GM23248 (cell line): ENCODE results near the gene AHSA1. TPM values are rescaled to one million over a fixed set of nuclear protein-coding genes. Genes with fewer than 3 reads are reported as not detected.
A peak's percentile ranks its signal among the peaks of the same experiment; 100 is the strongest.

ENCODE experiments used
- DNase-seq: peaks from one replicate; pipeline ENCODE4 v3.0.0-alpha.2; 2015
- H2AFZ ChIP-seq: fragments of 200-600 bp; sonication (generic); 2 replicates; pipeline ENCODE4 v1.6.1; 2016; ENCODE audit warnings: antibody characterized with exemption
- H3F3A ChIP-seq: fragments of 200-600 bp; sonication (generic); 2 replicates; pipeline ENCODE4 v1.6.1; 2016; ENCODE audit warnings: mild to moderate bottlenecking, antibody characterized with exemption, mixed run types; ENCODE audit not compliant: insufficient read depth
- H3K27ac ChIP-seq: fragments of 200-600 bp; sonication (generic); 2 replicates; pipeline ENCODE4 v1.5.1; 2016; ENCODE audit warnings: mild to moderate bottlenecking
- H3K27me3 ChIP-seq: fragments of 200-600 bp; sonication (generic); replicated peaks from 2 replicates; pipeline ENCODE4 v1.6.1; 2016; ENCODE audit warnings: mild to moderate bottlenecking; ENCODE audit not compliant: insufficient read depth
- H3K36me3 ChIP-seq: fragments of 200-600 bp; sonication (generic); 2 replicates; pipeline ENCODE4 v1.6.1; 2016; ENCODE audit warnings: low read depth, mild to moderate bottlenecking
- H3K4me1 ChIP-seq: fragments of 200-600 bp; sonication (generic); 2 replicates; pipeline ENCODE4 v1.6.1; 2016; ENCODE audit warnings: mild to moderate bottlenecking; ENCODE audit not compliant: insufficient read depth
- H3K4me2 ChIP-seq: fragments of 200-600 bp; sonication (generic); one replicate; pipeline ENCODE4 v1.6.1; 2016; ENCODE audit warnings: mild to moderate bottlenecking; ENCODE audit not compliant: unreplicated experiment
- H3K4me3 ChIP-seq: fragments of 200-600 bp; sonication (generic); 2 replicates; pipeline ENCODE4 v1.5.1; 2016; ENCODE audit warnings: mild to moderate bottlenecking
- H3K79me2 ChIP-seq: fragments of 200-600 bp; sonication (generic); 2 replicates; pipeline ENCODE4 v1.6.1; 2016; ENCODE audit warnings: mild to moderate bottlenecking; ENCODE audit not compliant: insufficient read depth
- H3K9ac ChIP-seq: fragments of 200-600 bp; sonication (generic); 2 replicates; pipeline ENCODE4 v1.6.1; 2016; ENCODE audit warnings: mild to moderate bottlenecking
- H3K9me2 ChIP-seq: fragments of 200-600 bp; sonication (generic); 2 replicates; pipeline ENCODE4 v1.6.1; 2016; ENCODE audit warnings: mixed run types, mild to moderate bottlenecking, moderate library complexity; ENCODE audit not compliant: insufficient read depth
- H3K9me3 ChIP-seq: fragments of 200-600 bp; sonication (generic); one replicate; pipeline ENCODE4 v1.6.1; 2017; ENCODE audit warnings: low read depth
- H4K20me1 ChIP-seq: fragments of 200-600 bp; sonication (generic); 2 replicates; pipeline ENCODE4 v1.6.0; 2016; ENCODE audit not compliant: insufficient read depth
- EZH2 ChIP-seq: fragments of 200-600 bp; sonication (generic); IDR thresholded peaks from 2 replicates; pipeline ENCODE4 v1.6.1; 2018; ENCODE audit warnings: antibody characterized with exemption, mild to moderate bottlenecking; ENCODE audit not compliant: insufficient read depth, poor library complexity, severe bottlenecking
- EZH2phosphoT487 ChIP-seq: fragments of 200-600 bp; sonication (generic); IDR thresholded peaks from 2 replicates; pipeline ENCODE4 v1.6.1; 2018; ENCODE audit warnings: antibody characterized with exemption, moderate library complexity, mild to moderate bottlenecking, low read depth; ENCODE audit not compliant: insufficient read depth
- WGBS, 2 experiments: methylation state at CpG; one replicate each; pipeline ENCODE4 v1.1.6; 2015 to 2017; ENCODE audit warnings: low lambda C conversion rate in 2 of 2, low coverage in 1 of 2; ENCODE audit errors: missing lambda C conversion rate in 2 of 2; 5-methylcytosine and 5-hydroxymethylcytosine counted together
- in situ Hi-C: fragments of 300-500 bp; cut with MboI; formaldehyde crosslinking; loops from 2 replicates; pipeline ENCODE4 v1.15.0; 2020
- polyA plus RNA-seq: library from polyadenylated mRNA; unstranded; fragments of >200 nt; fragmentation: Nextera tagmentation; extraction: Ambion mirVana; gene quantifications from 2 replicates; pipeline ENCODE4 v1.2.1, GENCODE V29; 2016
- total RNA-seq: library from RNA; depleted of rRNA; stranded (reverse); fragments of >200 nt; shearing (Covaris generic); gene quantifications from 2 replicates; pipeline ENCODE4 v1.2.3, GENCODE V29; 2014

The AHSA1 gene
- total and polyA plus RNA-seq, 2 experiments from 2014 or later: 122 to 130 TPM

DNA sequence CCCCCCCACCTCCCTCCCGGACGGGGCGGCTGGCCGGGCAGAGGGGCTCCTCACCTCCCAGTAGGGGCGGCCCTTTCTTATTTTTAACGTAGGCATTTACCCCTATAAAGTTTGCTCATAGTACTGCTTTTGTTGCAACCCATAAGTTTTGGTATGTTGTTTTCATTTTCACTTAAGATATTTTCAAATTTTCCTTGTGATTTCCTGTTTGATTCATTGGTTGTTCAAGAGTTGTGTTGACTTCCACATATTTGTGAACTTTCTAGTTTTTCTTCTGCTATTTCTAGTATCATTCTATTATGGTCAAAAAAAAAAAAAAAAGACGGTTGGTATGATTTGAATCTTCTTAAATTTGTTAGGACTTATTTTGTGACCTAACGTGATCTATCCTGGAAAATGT is 41.1 kb upstream of the AHSA1 start:
- Histone ChIP-seq H2AFZ (no peak overlapping the region), H3K4me1 (no peaks in the 10 kb centered on the region), H3K36me3 (no peaks in the 10 kb centered on the region), H3K27ac (no peak overlapping the region), H3K27me3 (no peaks in the 10 kb centered on the region), H3K9me3 (no peaks in the 10 kb centered on the region), H3K4me3 (no peak overlapping the region), H3F3A (peaks cover 10% of the 10 kb centered on the region; the same call in 1 of the 2 replicates), H3K79me2 (no peaks in the 10 kb centered on the region), H3K9me2 (no peaks in the 10 kb centered on the region), H3K4me2 (no peak overlapping the region), H3K9ac (no peak overlapping the region), H4K20me1 (no peaks in the 10 kb centered on the region)
- WGBS, 2 experiments: 83 to 91% methylated on average over 4 to 8 of the region's 8 CpGs
- no peak for DNase-seq
- TF ChIP-seq EZH2 (no peak), EZH2phosphoT487 (no peak)
- in situ Hi-C loops: no loop called here

DNA sequence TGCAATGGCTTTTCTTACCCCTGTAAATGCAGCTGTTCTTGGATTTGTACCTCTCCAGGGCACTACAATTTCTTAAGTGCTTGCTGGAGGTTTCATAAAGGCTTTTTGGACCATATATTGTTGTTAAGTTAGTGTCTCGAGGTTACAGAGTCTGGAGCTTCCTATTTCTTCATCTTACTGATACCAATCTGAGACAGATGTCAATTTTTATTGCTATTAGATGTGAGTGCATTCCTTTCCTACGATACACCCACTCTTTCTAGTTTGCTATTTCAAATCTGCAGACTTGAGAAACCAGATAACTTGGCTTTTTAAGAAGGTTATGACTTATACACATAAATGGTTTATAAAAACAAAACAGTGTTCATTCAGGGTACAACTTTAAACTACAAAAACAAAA is 36.7 kb upstream of the AHSA1 start:
- no peak overlapping the region for H3K27ac ChIP-seq
- H4K20me1 ChIP-seq: no peaks in the 10 kb centered on the region
- H3K9me2 ChIP-seq: no peaks in the 10 kb centered on the region
- no peak overlapping the region for H3K9ac ChIP-seq
- H3K79me2 ChIP-seq: no peaks in the 10 kb centered on the region
- no peak overlapping the region for H3K4me2 ChIP-seq
- TF ChIP-seq EZH2phosphoT487 (no peak), EZH2 (no peak)
- DNase-seq: peak; percentile 4
- 41 to 55% methylated on average over 2 of the region's 2 CpGs for WGBS, 2 experiments
- H2AFZ ChIP-seq: no peak overlapping the region
- H3K36me3 ChIP-seq: 0 out of 2 replicates have a peak, but pooled peaks cover 5% of the 10 kb centered on the region
- H3F3A ChIP-seq: peaks cover 10% of the 10 kb centered on the region; the same call in 1 of the 2 replicates
- H3K4me1 ChIP-seq: no peaks in the 10 kb centered on the region
- in situ Hi-C loops: no loop called here
- no peaks in the 10 kb centered on the region for H3K27me3 ChIP-seq
- H3K4me3 ChIP-seq: no peak overlapping the region
- no peaks in the 10 kb centered on the region for H3K9me3 ChIP-seq

DNA sequence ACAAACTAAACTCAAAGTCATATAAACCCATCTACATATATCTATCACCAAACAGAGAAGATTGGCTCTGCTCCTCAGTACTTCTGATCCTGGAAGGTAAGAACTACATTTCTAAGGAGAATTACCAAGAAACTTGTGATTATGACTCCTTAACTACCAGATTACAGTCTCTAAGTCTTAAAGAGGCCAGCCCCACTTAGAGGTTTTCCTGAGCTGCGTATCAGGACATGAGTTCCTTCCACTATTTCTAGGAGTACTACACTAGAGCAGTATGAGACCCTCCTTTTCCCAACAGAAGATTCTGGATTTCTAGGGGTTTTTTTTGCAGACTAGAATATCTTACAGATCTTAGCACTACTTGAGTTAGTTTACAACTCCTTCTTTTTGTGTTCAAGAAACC is 34.5 kb upstream of the AHSA1 start, which contains the start of gene NOXRED1:
Gene NOXRED1 (minus strand): TSS at position 101 of the 400 bp plus-strand sequence. CDS start 634 bp downstream, outside the sequence.
- no peaks in the 10 kb centered on the region for H3K9me2 ChIP-seq
- H3K4me1 ChIP-seq: no peaks in the 10 kb centered on the region
- WGBS, 2 experiments: 97% methylated on average over 1 of the region's 1 CpG
- no peak within 1 kb of the TSS for H3K4me2 ChIP-seq
- H4K20me1 ChIP-seq: no peaks in the 10 kb centered on the region
- H3K27me3 ChIP-seq: no peaks in the 10 kb centered on the region
- in situ Hi-C loops: no loop called here
- no peak for TF ChIP-seq EZH2
- TF ChIP-seq EZH2phosphoT487: no peak
- H3K36me3 ChIP-seq: peaks cover 18% of the 10 kb centered on the region; the same call in 1 of the 2 replicates
- H3K4me3 ChIP-seq: no peak within 1 kb of the TSS
- no peak for DNase-seq
- H2AFZ ChIP-seq: no peak within 1 kb of the TSS
- H3K9me3 ChIP-seq: no peaks in the 10 kb centered on the region
- H3K79me2 ChIP-seq: no peaks in the 10 kb centered on the region
- H3K9ac ChIP-seq: no peak within 1 kb of the TSS
- no peak within 1 kb of the TSS for H3K27ac ChIP-seq
- no peaks in the 10 kb centered on the region for H3F3A ChIP-seq

DNA sequence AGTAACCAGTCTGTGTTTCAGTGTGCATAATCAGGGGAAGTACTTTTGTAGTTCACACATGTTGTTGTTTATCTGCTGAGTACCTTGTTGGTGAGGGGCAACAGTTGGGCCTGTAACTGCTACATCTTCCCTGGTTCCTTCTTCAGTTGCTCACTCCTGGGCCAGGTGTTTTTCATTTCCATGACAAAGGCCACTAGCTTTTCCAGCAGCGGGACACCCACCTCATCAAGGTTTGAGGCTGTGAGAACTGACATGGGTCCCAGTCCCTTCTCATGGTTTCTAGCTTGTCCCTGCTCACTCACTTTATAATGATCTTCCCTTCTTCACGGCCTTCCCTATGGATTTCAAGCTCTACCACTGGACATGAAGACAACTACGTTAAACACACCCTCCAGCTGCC is 33.0 kb upstream of the AHSA1 start:
- H3K9me2 ChIP-seq: no peaks in the 10 kb centered on the region
- peaks cover 25% of the 10 kb centered on the region for H3K36me3 ChIP-seq
- no peak for DNase-seq
- H3K27me3 ChIP-seq: no peaks in the 10 kb centered on the region
- H3K79me2 ChIP-seq: no peaks in the 10 kb centered on the region
- no peak overlapping the region for H3K9ac ChIP-seq
- no peak overlapping the region for H3K27ac ChIP-seq
- no peak overlapping the region for H3K4me2 ChIP-seq
- no peaks in the 10 kb centered on the region for H4K20me1 ChIP-seq
- 76 to 77% methylated on average over 3 of the region's 3 CpGs for WGBS, 2 experiments
- no peaks in the 10 kb centered on the region for H3F3A ChIP-seq
- in situ Hi-C loops: no loop called here
- no peak overlapping the region for H2AFZ ChIP-seq
- no peak overlapping the region for H3K4me3 ChIP-seq
- TF ChIP-seq EZH2phosphoT487: no peak
- TF ChIP-seq EZH2: no peak
- no peaks in the 10 kb centered on the region for H3K9me3 ChIP-seq
- no peaks in the 10 kb centered on the region for H3K4me1 ChIP-seq

DNA sequence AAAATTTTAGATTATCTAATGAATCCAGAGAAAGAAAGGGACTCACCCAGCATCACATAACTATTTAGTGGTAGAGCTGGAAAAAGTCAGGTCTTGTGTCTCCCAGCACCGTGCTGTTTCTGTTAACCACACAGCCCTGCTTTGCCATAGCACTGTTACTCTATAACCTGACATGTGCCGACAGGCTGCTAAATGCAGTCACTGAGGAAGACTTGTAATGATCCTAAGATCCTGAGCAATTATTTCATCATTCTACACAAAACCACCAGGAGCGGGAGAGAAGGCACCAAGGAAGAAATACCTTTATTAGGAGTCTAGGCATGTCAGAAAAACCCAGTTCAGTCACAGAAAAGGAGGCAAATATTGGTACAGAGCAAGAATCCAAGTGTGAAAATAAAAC is 31.5 kb upstream of the AHSA1 start:
- H3F3A ChIP-seq: no peaks in the 10 kb centered on the region
- H3K36me3 ChIP-seq: peaks cover 25% of the 10 kb centered on the region
- no peak for TF ChIP-seq EZH2
- no peak for TF ChIP-seq EZH2phosphoT487
- H3K9ac ChIP-seq: no peak overlapping the region
- WGBS, 2 experiments: 97 to 98% methylated on average over 3 of the region's 3 CpGs
- DNase-seq: no peak
- H3K4me2 ChIP-seq: no peak overlapping the region
- no peaks in the 10 kb centered on the region for H3K27me3 ChIP-seq
- in situ Hi-C loops: no loop called here
- no peaks in the 10 kb centered on the region for H3K9me2 ChIP-seq
- no peak overlapping the region for H2AFZ ChIP-seq
- no peak overlapping the region for H3K4me3 ChIP-seq
- no peaks in the 10 kb centered on the region for H3K9me3 ChIP-seq
- H3K4me1 ChIP-seq: no peaks in the 10 kb centered on the region
- no peaks in the 10 kb centered on the region for H3K79me2 ChIP-seq
- H4K20me1 ChIP-seq: no peaks in the 10 kb centered on the region
- no peak overlapping the region for H3K27ac ChIP-seq
